K562 (cell line): ENCODE data around the gene ZFPM1. TPM values are rescaled to one million over a fixed set of nuclear protein-coding genes. Genes with fewer than 3 reads are reported as not detected.

Experiments used
- BDP1 ChIP-seq: IDR thresholded peaks from 3 replicates; pipeline ENCODE4 v1.6.1; 2011; ENCODE audit not compliant: insufficient read length, insufficient read depth
- CBFA2T3 ChIP-seq: fragments of 450-650 bp; IDR thresholded peaks from 2 replicates; pipeline ENCODE4 v1.6.1; 2017
- CEBPB ChIP-seq: fragments of 450-650 bp; IDR thresholded peaks from 2 replicates; pipeline ENCODE4 v1.6.1; 2016; ENCODE audit warnings: missing genetic modification characterization, missing compliant biosample characterization
- FOXM1 ChIP-seq, 2 experiments: fragments of 450-650 bp in 1 of 2; sonication (generic) in 1 of 2; formaldehyde crosslinking in 1 of 2; IDR thresholded peaks; 2 replicates each; pipeline versions ENCODE4 v1.6.1 to v1.9.0; 2017 to 2022; ENCODE audit warnings: low read depth in 2 of 2, mild to moderate bottlenecking in 2 of 2, missing genetic modification reagents in 1 of 2, moderate library complexity in 1 of 2
- KAT8 ChIP-seq: fragments of 450-650 bp; IDR thresholded peaks from 2 replicates; pipeline ENCODE4 v1.6.1; 2016; ENCODE audit warnings: low read depth, mild to moderate bottlenecking
- MEIS2 ChIP-seq: fragments of 450-650 bp; IDR thresholded peaks from 2 replicates; pipeline ENCODE4 v1.6.1; 2014; ENCODE audit warnings: mild to moderate bottlenecking; ENCODE audit not compliant: partially characterized antibody
- MTF1 ChIP-seq: fragments of 250-450 bp; sonication (Bioruptor Pico); IDR thresholded peaks from 2 replicates; pipeline ENCODE4 v1.9.0; 2021; ENCODE audit warnings: moderate library complexity, mild to moderate bottlenecking, inconsistent platforms, borderline replicate concordance
- MYNN ChIP-seq, 2 experiments: sonication (generic); formaldehyde crosslinking in 1 of 2; IDR thresholded peaks; 2 replicates each; pipeline versions ENCODE4 v1.5.0 to v1.6.1; 2016 to 2020; ENCODE audit warnings: antibody characterized with exemption in 1 of 2, missing genetic modification reagents in 1 of 2
- RBM17 ChIP-seq: fragments of 200-400 bp; formaldehyde crosslinking; IDR thresholded peaks from 2 replicates; pipeline ENCODE4 v1.6.1; 2017; ENCODE audit warnings: low read depth, mild to moderate bottlenecking, low read length, borderline replicate concordance
- TFE3 ChIP-seq: fragments of 450-650 bp; formaldehyde crosslinking; IDR thresholded peaks from 2 replicates; pipeline ENCODE4 v1.4.0; 2020; ENCODE audit warnings: mild to moderate bottlenecking, mixed read lengths
- TGIF2 ChIP-seq: sonication (generic); formaldehyde crosslinking; IDR thresholded peaks from 2 replicates; pipeline ENCODE4 v1.8.1; 2022; ENCODE audit warnings: mild to moderate bottlenecking, missing genetic modification reagents, moderate library complexity
- YY1 ChIP-seq, 3 experiments: IDR thresholded peaks; 2 replicates each; pipeline ENCODE4 v1.6.1; 2011; ENCODE audit warnings: low read length in 2 of 3, mild to moderate bottlenecking in 2 of 3, moderate library complexity in 2 of 3, borderline replicate concordance in 1 of 3, control low read depth in 1 of 3, low read depth in 1 of 3; ENCODE audit not compliant: insufficient read depth in 3 of 3, insufficient replicate concordance in 2 of 3, control insufficient read depth in 1 of 3, insufficient read length in 1 of 3; ENCODE audit errors: extremely low read depth in 1 of 3
- ZBTB33 ChIP-seq: sonication (generic); formaldehyde crosslinking; IDR thresholded peaks from 2 replicates; pipeline ENCODE4 v1.8.1; 2023; ENCODE audit warnings: mild to moderate bottlenecking, missing genetic modification reagents
- ZKSCAN8 ChIP-seq: fragments of 200-800 bp; sonication (Bioruptor generic); IDR thresholded peaks from 2 replicates; pipeline ENCODE4 v1.6.1; 2016; ENCODE audit warnings: missing genetic modification characterization, missing compliant biosample characterization
- ZNF584 ChIP-seq: fragments of 200-800 bp; sonication (Bioruptor generic); IDR thresholded peaks from 2 replicates; pipeline ENCODE4 v1.6.1; 2016; ENCODE audit warnings: low read depth, mild to moderate bottlenecking, missing genetic modification characterization, missing compliant biosample characterization
- ZNF586 ChIP-seq: fragments of 450-650 bp; formaldehyde crosslinking; conservative IDR thresholded peaks from 2 replicates; pipeline ENCODE4 v1.4.0; 2020; ENCODE audit warnings: mild to moderate bottlenecking, moderate library complexity
- polyA plus RNA-seq, 8 experiments: library from polyadenylated mRNA; depleted of rRNA in 4 of 8; stranded (reverse) in 5 of 8; unstranded in 3 of 8; fragments of >200 nt; fragmentation: Nextera tagmentation in 2 of 8; fragmentation: Illumina TruSeq in 1 of 8; extraction: Ambion mirVana in 2 of 8; extraction: Trizol in 1 of 8; gene quantifications; 2 replicates each; pipeline versions ENCODE4 v1.2.1 to v1.2.3, GENCODE V29; 2011 to 2014; ENCODE audit warnings: inconsistent platforms in 1 of 8, missing spikeins in 1 of 8
- total RNA-seq, 7 experiments: library from RNA; depleted of rRNA in 6 of 7; stranded (reverse); fragments of >200 nt in 6 of 7; fragmentation: Illumina TruSeq in 2 of 7; extraction: Trizol in 2 of 7; gene quantifications; 2 replicates each; pipeline versions ENCODE4 v1.2.1 to v1.2.3, GENCODE V29; 2011 to 2021; ENCODE audit warnings: low replicate concordance in 1 of 7
- TF ChIP-seq, protein P1 (sequence below): sonication (generic); formaldehyde crosslinking; IDR thresholded peaks from 2 replicates; pipeline ENCODE4 v1.8.1; 2022; ENCODE audit warnings: missing genetic modification reagents

ZFPM1 gene
- total and polyA plus RNA-seq, 9 of the 15 experiments (the other 6 are each of a cell fraction or from before 2014, with no cell fraction given): 0.03 to 35.9 (median 1.4) TPM

DNA sequence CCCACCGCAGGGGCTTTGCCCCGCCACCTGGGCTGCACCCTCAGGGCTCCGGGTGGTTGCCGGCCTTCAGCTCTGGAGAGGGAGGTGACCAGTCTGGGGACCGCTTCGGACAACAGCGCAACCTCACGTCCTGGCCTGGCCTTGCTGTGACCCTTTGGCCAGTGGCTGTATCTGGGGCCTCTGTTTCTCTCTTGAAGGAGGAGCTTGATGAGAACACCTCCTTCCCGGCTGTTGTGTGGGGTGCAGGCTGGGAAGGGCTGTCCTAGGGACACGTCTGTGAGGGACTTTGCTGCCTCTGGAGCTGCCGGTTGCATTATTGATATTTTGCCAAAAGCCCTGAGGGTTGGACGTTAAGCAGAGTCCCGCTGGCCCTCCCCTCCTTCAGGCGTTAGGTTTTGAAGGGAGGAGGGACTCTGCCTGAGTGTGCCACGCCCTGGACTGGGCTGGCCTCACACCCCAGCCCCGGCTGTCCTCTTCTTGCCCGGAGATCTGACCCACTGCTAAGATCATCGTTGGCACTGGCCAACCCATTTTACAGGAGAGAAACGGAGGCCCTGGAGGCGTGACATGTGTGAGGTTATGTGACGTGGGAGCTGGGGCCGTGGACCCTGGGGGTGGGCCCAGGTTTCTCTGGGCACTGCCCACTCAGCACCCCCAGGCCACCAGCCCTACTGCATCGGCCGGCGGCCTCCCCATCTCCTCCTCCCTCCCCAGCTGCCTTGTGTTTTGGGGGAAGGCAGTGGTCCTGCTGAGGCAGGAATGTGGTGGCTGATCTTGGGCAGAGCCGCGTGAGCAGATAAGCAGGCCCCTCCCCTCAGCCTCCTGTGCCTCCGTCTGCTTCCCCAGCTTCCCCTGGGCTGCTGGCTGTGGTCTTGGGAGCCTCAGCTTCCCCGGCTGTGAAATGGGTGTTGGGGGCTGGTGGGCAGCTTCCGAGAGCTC lies 8.5 kb downstream of the ZFPM1 start (continued):
- TF ChIP-seq ZBTB33 (CRISPR knock-in tag): peak; percentile 63; the same call in 1 of the 2 replicates
- TF ChIP-seq RBM17: no peak
- no peak for TF ChIP-seq TGIF2 (CRISPR knock-in tag)
- TF ChIP-seq TFE3: no peak
- no peak for TF ChIP-seq MEIS2
- no peak for TF ChIP-seq KAT8
- no peak for TF ChIP-seq FOXM1 (IDR thresholded peaks at IDR 0.05; ENCODE audit: low read depth)
- no peak for TF ChIP-seq FOXM1 (CRISPR knock-in tag; IDR thresholded peaks at IDR 0.05; ENCODE audit: low read depth)
- no peak for TF ChIP-seq ZNF584 (CRISPR knock-in tag)
- TF ChIP-seq ZNF586 (CRISPR knock-in tag): no peak
- TF ChIP-seq CEBPB: no peak
- TF ChIP-seq BDP1: no peak
- peak; percentile 75 for TF ChIP-seq CBFA2T3
- TF ChIP-seq MYNN (IDR thresholded peaks at IDR 0.05): 0 out of 2 replicates have a peak, but pooled peaks have one; percentile 17
- no peak for TF ChIP-seq MYNN (CRISPR knock-in tag; IDR thresholded peaks at IDR 0.05)
- TF ChIP-seq MTF1: no peak
- TF ChIP-seq, protein P1, sequence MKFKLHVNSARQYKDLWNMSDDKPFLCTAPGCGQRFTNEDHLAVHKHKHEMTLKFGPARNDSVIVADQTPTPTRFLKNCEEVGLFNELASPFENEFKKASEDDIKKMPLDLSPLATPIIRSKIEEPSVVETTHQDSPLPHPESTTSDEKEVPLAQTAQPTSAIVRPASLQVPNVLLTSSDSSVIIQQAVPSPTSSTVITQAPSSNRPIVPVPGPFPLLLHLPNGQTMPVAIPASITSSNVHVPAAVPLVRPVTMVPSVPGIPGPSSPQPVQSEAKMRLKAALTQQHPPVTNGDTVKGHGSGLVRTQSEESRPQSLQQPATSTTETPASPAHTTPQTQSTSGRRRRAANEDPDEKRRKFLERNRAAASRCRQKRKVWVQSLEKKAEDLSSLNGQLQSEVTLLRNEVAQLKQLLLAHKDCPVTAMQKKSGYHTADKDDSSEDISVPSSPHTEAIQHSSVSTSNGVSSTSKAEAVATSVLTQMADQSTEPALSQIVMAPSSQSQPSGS: no peak
- TF ChIP-seq ZKSCAN8 (CRISPR knock-in tag): no peak
- TF ChIP-seq YY1 (IDR thresholded peaks at IDR 0.05; ENCODE audit: borderline replicate concordance in 1 of 3, control insufficient read depth in 1 of 3, extremely low read depth in 1 of 3, insufficient read depth in 3 of 3, insufficient read length in 1 of 3, insufficient replicate concordance in 2 of 3, low read depth in 1 of 3, low read length in 2 of 3): no peak
